Mesothelial cell of epicardium (in vitro differentiated cells): Measurements from ENCODE around the gene TRIM56. TPM values are rescaled to one million over a fixed set of nuclear protein-coding genes. Genes with fewer than 3 reads are reported as not detected.

ENCODE experiments used
- DNase-seq, 2 experiments: peaks; one replicate each; pipeline ENCODE4 v3.0.0; 2021; ENCODE audit warnings: low spot score in 2 of 2; ENCODE audit not compliant: unreplicated experiment in 2 of 2
- H3K27ac Mint-ChIP-seq: 2 replicates; pipeline ENCODE4 v1.8.0; 2021; ENCODE audit warnings: mixed read lengths
- H3K27me3 Mint-ChIP-seq: 2 replicates; pipeline ENCODE4 v1.8.0; 2021; ENCODE audit warnings: low read depth, mixed read lengths
- H3K36me3 Mint-ChIP-seq: 2 replicates; pipeline ENCODE4 v1.8.0; 2021; ENCODE audit warnings: mixed read lengths
- H3K4me1 Mint-ChIP-seq: 2 replicates; pipeline ENCODE4 v1.8.0; 2021; ENCODE audit warnings: mixed read lengths
- H3K4me3 Mint-ChIP-seq: 2 replicates; pipeline ENCODE4 v1.8.0; 2021; ENCODE audit warnings: mild to moderate bottlenecking, moderate library complexity, mixed read lengths
- H3K9me3 Mint-ChIP-seq: 2 replicates; pipeline ENCODE4 v1.8.0; 2021; ENCODE audit warnings: mixed read lengths
- total RNA-seq: library from RNA; stranded (reverse); gene quantifications from 3 replicates; pipeline ENCODE4 v1.2.1, GENCODE V29; 2021
- TF ChIP-seq, protein P1 (sequence below): fragments of 200-600 bp; sonication (generic); IDR thresholded peaks from one replicate; pipeline ENCODE4 v1.5.0; 2021; ENCODE audit warnings: antibody characterized with exemption; ENCODE audit not compliant: unreplicated experiment

TRIM56 gene
- total RNA-seq, 1 donor from 2014 or later: 39.6 TPM

DNA sequence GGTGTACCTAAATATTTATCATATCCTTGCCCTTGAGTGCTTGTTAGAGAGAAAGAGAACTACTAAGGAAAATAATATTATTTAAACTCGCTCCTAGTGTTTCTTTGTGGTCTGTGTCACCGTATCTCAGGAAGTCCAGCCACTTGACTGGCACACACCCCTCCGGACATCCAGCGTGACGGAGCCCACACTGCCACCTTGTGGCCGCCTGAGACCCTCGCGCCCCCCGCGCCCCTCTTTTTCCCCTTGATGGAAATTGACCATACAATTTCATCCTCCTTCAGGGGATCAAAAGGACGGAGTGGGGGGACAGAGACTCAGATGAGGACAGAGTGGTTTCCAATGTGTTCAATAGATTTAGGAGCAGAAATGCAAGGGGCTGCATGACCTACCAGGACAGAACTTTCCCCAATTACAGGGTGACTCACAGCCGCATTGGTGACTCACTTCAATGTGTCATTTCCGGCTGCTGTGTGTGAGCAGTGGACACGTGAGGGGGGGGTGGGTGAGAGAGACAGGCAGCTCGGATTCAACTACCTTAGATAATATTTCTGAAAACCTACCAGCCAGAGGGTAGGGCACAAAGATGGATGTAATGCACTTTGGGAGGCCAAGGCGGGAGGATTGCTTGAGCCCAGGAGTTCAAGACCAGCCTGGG, 53.1 kb downstream of the TRIM56 start:
- H3K4me1 Mint-ChIP-seq: peaks cover 22% of the 10 kb centered on the region
- H3K9me3 Mint-ChIP-seq: no peaks in the 10 kb centered on the region
- no peaks in the 10 kb centered on the region for H3K36me3 Mint-ChIP-seq
- peak overlapping the region; percentile 56 for H3K27ac Mint-ChIP-seq
- TF ChIP-seq, protein P1, sequence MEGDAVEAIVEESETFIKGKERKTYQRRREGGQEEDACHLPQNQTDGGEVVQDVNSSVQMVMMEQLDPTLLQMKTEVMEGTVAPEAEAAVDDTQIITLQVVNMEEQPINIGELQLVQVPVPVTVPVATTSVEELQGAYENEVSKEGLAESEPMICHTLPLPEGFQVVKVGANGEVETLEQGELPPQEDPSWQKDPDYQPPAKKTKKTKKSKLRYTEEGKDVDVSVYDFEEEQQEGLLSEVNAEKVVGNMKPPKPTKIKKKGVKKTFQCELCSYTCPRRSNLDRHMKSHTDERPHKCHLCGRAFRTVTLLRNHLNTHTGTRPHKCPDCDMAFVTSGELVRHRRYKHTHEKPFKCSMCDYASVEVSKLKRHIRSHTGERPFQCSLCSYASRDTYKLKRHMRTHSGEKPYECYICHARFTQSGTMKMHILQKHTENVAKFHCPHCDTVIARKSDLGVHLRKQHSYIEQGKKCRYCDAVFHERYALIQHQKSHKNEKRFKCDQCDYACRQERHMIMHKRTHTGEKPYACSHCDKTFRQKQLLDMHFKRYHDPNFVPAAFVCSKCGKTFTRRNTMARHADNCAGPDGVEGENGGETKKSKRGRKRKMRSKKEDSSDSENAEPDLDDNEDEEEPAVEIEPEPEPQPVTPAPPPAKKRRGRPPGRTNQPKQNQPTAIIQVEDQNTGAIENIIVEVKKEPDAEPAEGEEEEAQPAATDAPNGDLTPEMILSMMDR: peak; percentile 70
- peak overlapping the region; percentile 20 for H3K4me3 Mint-ChIP-seq
- no peak for DNase-seq
- peaks cover 2% of the 10 kb centered on the region for H3K27me3 Mint-ChIP-seq

DNA sequence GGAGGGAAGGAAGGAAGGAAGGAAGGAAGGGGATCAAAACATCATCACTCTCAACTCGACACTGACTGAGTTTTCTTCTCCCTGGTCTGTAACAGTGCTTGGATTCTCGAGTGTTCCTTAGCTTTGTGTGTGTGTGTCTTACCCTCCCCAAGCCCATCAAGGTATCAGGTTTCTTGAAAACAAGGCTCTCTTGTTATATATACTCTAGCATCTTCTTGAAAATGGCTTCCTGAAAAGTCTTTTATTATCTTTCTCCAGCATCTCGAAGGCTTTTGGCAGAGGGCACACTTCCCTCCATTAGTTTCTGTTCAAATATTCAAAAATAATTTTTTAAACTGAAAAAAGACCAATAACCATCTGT, 55.0 kb downstream of the TRIM56 start:
- Mint-ChIP-seq H3K36me3 (no peaks in the 10 kb centered on the region), H3K4me1 (peaks cover 13% of the 10 kb centered on the region), H3K9me3 (no peaks in the 10 kb centered on the region), H3K27ac (no peak overlapping the region), H3K27me3 (peaks cover 2% of the 10 kb centered on the region), H3K4me3 (no peak overlapping the region)
- TF ChIP-seq, protein P1: no peak
- DNase-seq: no peak

DNA sequence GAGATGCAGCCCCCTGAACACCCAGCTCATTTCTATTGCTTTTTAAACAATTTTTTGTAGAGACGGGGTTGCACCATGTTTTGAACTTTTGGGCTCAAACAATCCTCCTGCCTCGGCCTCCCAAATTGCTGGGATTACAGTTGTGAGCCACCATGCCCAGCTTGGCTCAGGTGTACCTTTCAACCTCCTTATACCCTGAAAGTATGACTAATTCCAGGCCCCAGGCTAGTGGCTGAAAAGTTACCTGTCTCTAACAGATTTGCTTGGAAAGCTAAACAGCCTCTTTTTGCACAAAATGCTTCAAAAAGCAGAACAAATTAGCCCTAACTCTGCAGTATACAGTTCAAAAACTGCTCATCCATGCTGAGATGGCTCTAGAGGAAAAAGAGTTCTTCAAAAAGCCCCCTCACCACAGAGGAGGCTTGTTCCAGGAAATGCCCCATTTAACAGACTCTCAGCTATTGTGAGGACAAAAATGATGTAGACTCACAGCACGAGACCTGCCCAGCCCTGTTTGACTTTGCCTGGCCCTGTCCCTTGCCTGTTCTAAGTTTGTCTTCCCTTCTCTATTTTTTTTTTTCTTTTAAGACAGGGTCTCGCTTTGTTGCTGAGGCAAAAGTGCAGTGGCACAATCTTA, 55.6 kb downstream of the TRIM56 start:
- Mint-ChIP-seq H3K4me3 (no peak overlapping the region), H3K9me3 (no peaks in the 10 kb centered on the region), H3K27me3 (peaks cover 2% of the 10 kb centered on the region), H3K4me1 (peaks cover 13% of the 10 kb centered on the region), H3K27ac (no peak overlapping the region), H3K36me3 (no peaks in the 10 kb centered on the region)
- no peak for DNase-seq
- TF ChIP-seq, protein P1: no peak

Other genes starting within 250 kb of the TRIM56 start
- 30.9 to 39.1 TPM (median 37.5 TPM) in 3 replicates for gene SLC12A9, start 232.8 kb upstream of the TRIM56 start, total RNA-seq
- 101 to 109 TPM (median 107 TPM) in 3 replicates for gene TRIP6, start 218.1 kb upstream of the TRIM56 start, total RNA-seq
- gene SRRT, start 210.4 kb upstream of the TRIM56 start, total RNA-seq: 229 to 245 TPM (median 240 TPM) in 3 replicates
- 6.0 to 8.0 TPM (median 6.4 TPM) in 3 replicates for gene UFSP1, start 195.8 kb upstream of the TRIM56 start, total RNA-seq
- gene ACHE, start 189.6 kb upstream of the TRIM56 start, total RNA-seq: 9.2 to 10.4 TPM (median 9.6 TPM) in 3 replicates
- gene MUC3A, start 135.9 kb upstream of the TRIM56 start, total RNA-seq: 2.0 to 2.4 TPM (median 2.2 TPM) in 3 replicates
- 0.73 to 1.4 TPM (median 1.1 TPM) in 3 replicates for gene MUC12, start 115.9 kb upstream of the TRIM56 start, total RNA-seq
- gene MUC17, start 65.4 kb upstream of the TRIM56 start, total RNA-seq: not detected in 3 replicates
- 11.4 to 15.1 TPM (median 14.2 TPM) in 3 replicates for gene SERPINE1, start 41.6 kb downstream of the TRIM56 start, total RNA-seq
- gene AP1S1, start 69.0 kb downstream of the TRIM56 start, total RNA-seq: 57.4 to 63.4 TPM (median 61.5 TPM) in 3 replicates
- gene VGF, start 80.1 kb downstream of the TRIM56 start, total RNA-seq: 0.35 to 0.38 TPM (median 0.36 TPM) in 3 replicates
- not detected in 3 replicates for gene NAT16, start 94.8 kb downstream of the TRIM56 start, total RNA-seq
- not detected in 3 replicates for gene MOGAT3, start 115.6 kb downstream of the TRIM56 start, total RNA-seq
- 65.8 to 66.9 TPM (median 66.4 TPM) in 3 replicates for gene PLOD3, start 132.1 kb downstream of the TRIM56 start, total RNA-seq
- 52.8 to 57.7 TPM (median 54.9 TPM) in 3 replicates for gene ZNHIT1, start 132.7 kb downstream of the TRIM56 start, total RNA-seq
- 17.1 to 19.5 TPM (median 18.1 TPM) in 3 replicates for gene CLDN15, start 152.3 kb downstream of the TRIM56 start, total RNA-seq
- 134 to 139 TPM (median 137 TPM) in 3 replicates for gene FIS1, start 159.6 kb downstream of the TRIM56 start, total RNA-seq
- gene IFT22, start 236.3 kb downstream of the TRIM56 start, total RNA-seq: 34.4 to 35.0 TPM (median 34.9 TPM) in 3 replicates